HS-5 (cell line): Measurements from ENCODE around the gene CD36.

Experiments
- DNase-seq: peaks from one replicate; pipeline ENCODE4 v3.0.0-alpha.2; 2012; ENCODE audit warnings: low read depth

Gene CD36

DNA sequence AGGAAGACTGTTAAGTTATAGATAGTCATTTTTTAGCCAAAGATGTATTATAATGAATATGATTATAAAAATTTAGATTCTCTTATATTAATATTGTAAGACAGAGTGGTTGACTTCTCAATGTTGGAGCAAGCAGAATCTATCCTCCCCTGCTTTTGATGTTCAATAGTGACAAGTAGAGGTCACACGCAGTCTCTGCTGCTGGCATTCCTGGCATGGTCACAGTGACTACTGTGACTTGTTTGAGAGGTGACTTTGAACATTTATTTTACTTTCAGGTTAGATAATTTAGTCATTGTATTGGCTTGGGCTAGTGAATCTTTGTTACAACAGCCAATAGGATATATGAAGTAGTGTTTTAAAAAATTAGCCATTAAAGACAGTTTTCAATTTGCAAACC is 13.7 kb upstream of the CD36 start:
- DNase-seq: no peak

DNA sequence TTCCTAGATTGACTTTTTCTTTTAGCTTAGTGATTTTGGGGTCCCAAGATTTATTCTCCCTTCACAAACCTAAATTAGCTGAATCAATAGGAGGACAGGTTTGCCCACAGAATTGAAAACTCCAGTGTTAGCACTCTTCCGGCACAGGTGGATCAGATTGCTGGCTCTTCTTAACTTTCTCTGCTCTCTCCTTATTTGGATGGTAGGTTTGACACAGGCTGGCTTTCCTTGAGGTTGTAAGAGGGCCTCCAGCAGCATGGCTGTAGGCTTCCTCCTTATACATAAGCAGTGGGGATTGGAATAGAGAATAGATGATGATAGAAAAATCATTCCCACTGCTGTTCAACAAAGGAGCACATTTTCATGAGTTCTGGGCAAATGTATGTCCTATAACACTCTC is 9.4 kb upstream of the CD36 start:
- DNase-seq: no peak

DNA sequence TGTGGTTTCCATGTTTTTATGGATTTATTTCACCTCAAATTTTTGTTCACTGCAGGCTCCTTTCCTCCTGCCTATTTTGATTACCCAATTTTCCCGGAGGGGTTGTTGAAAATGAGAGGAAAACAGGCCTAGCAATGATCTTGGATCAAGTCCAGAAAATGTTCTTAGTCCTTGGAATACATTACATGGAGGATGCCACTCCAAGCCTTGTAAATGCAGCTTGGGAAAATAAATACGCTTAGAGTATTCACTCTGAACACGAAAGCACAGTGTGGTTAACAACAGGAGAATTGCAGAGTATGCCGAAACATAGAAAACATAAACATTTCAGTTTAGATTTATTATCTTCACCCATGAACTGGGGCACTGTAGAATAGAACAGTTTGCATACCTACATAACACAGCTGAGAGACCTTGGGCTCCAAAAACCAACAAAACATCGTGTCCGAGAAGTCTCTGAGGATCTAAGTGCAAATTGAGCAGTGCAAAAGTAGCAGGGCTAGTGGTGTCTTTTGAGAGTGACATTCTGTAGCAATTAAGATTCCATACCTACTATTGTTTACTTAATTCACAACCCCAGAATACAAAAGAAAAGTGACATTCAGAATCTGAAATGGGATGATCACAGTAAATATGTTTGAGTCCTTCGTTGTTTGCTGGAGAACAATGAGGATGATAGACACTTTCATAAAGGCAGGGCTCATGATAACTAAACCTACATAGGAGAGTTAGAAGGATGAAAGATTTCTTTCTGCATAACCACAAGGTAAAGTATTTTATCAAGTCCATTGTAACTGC is 7.6 kb upstream of the CD36 start:
- DNase-seq: no peak

DNA sequence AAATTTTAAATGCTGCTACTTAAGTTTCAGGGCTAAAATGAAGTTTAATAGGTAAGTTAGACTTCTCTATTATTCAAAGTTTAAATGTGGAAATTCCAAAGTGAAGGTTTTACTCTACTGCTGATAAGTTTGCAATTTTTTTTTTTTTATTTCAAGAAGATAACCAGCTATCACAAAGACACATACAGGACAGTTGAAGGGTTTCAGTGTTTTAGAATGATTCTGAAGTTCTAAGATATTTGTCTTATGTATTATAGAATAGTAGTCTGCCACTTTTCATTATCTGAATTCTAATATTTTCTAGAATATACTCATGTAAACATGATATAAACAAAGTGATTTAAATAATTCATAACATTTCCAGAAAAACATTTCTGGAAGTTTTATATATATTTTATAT is 7.0 kb upstream of the CD36 start:
- DNase-seq: no peak

DNA sequence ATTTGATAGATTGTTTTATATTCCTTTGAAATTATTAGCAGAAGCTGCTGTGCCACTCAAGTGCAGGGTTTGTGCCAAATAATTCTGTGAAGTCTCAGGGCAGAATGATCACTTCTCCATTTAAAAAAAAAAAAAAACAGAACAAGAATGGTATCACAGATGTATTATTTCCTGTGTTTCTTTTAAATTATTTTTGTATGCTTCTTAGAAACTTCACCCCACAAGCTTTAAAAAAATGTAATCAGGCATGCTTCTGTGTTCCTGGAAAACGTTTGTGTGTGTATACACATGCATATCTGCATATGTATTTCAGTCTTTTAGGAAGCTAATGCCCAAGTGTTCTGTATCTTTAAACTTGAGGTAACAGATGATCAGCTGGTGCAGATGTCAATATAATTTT is 6.3 kb upstream of the CD36 start:
- DNase-seq: no peak

DNA sequence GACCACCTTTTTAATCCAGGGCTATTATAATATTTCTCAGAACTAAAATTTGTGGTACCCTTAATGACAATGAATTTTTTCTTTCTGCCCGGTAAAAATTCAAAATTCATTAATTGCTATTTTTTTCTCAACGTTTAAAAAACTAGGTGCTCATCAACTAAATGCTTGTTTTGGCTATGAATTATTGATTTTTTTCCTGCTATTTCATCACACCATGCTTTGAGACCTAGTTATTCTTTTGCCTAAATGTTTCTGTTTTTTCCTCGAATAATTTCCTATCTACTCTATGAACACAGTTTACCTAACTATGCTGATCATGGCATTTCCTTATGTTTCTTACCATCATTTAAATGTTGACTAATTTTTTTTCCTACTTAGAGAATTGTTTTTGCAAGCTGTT is 5.6 kb upstream of the CD36 start:
- no peak for DNase-seq

DNA sequence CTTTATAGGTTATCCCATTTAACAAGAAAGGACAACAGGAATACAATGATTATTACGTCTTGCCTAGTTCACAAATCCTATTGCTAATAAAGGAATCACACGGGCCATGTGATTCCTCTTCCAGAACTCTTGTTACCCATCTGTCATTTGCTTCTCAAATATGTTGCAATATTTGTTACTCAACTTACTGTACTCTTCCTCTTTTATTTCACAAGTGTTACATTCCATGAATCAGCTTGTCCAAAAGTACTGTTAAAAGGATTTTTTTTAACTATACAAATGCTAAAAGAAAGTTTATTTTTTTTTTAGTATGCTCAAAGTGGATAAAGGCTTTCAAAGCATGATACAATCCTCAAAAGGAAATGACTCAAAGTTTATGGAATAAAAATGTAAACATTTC is 3.9 kb upstream of the CD36 start:
- DNase-seq: peak; percentile 50

DNA sequence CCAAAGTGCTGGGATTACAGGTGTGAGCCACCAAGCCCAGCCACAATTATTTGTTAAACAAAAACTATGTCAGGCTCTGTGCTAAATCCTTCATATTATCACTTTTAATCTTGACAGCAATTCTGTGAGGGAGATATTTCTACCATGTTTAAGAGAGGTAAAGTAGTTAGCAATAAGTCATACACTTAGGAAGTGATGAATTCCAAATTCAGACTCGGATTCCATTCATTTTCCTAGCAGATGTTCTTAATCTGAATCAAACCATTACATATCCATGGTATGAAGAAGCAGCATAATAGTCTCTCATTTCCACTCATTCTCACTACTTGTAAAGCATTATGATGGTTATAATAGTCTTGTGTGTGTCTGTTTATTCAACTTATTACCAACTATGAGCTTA is 2.9 kb upstream of the CD36 start:
- no peak for DNase-seq

DNA sequence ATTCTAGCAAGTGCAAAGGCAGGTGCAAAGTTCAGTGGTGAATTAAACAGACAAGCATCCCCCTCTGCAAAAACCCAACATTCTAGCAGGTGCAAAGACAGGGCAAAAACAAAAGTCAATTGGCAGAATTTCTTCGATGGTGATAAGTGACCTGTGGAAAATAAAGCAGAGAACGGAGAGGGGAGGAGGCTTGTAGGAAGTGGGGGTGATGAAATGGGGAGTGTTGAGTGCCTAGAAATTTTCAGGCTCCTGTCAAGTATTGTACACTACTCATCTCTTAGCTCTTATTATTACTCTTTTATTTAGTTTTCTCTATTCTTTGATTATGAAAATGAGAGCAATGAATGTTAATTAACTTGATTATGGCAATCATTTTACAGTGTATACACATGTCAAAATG is 2.4 kb upstream of the CD36 start:
- no peak for DNase-seq

DNA sequence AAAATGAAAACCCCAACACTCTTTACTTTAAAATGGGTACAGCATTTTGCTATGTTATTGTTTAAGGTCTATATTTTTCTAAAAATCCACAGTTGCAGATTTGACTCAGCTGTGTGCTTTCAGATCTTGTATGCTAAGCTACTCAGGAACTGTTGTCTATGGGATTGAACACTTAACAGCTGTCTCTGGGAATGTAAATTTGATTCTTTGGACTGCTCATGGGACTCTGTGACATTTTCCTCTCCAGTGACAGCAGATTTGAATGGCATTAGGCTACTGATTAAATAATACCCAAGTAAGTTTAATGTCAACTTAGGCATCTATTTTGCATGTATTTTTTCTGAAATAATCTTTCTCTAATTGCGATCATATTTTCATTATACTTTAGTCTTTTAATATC is 1.7 kb upstream of the CD36 start:
- DNase-seq: no peak

DNA sequence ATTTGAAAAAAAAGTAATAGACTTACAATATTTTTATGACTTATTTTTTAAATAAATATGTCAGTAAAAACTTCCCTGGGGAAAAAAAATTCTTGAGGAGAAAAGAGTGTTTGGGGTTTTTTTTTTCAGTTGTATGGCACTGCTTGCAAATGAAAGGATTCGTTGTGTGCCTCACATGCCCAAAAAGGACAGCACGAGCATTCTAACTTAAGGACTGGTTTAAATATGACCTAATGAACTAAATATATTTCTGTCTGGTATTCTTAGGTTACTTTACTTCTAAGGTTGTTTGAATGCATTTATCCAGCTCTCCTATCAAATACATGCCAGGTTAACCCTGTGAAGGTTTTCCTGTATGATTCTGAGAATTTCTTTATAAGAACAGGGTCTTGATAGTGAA is 988 bp upstream of the CD36 start:
- DNase-seq: no peak

DNA sequence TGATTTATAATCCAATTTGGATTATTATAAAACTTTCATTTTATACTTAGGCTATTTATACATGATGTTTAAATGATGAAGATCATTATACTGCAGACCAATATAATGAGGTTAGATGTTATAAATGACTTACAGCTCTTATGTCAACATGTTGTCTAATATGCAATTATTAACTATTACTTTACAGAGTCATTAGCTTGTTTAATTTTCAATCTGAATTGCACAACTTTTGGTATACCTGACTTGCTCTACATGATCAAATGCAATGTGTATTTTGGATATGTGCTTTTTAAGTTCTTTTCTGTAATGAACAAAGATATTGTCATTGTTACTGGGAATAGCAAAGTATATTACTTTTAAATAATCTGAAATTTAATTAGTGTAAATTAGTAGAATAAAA is 569 bp downstream of the CD36 start:
- DNase-seq: no peak

DNA sequence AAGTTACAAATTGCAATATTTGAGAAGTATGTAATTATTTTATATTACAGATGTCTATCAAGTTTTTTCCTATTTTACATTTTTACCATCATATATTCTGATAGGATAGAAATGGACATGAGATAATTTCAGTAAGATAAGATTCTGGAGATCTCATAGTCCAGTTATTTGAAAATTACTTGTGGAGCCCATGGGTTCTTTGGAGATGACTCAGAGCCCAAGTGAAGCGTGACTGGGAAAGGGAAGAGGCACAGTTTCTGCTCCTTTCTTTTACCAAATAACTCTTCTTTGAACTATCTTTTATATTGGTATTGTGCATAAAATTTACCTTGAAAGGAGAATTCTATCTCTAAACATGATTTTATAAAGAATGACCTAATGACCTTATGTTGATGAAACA is 2.4 kb downstream of the CD36 start:
- DNase-seq: no peak

DNA sequence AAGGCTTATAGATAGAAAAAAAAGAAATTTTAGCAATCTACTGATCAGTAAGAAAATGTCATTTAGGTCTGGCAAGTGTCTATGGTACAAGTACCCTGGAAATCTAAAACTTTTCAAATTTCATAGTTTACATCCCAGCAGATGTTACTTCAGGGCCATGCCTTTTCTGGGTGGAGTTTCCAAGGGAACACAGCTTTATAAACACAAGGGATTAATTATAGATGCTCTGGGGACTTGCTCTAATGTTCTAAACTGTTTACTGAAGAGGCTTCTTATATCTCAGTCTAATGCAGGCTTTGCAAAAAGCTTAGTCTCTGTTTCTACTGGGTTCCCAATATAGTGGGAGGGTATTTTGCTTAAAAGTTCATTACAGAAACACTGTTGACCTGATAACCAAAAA is 3.1 kb downstream of the CD36 start:
- DNase-seq: no peak

DNA sequence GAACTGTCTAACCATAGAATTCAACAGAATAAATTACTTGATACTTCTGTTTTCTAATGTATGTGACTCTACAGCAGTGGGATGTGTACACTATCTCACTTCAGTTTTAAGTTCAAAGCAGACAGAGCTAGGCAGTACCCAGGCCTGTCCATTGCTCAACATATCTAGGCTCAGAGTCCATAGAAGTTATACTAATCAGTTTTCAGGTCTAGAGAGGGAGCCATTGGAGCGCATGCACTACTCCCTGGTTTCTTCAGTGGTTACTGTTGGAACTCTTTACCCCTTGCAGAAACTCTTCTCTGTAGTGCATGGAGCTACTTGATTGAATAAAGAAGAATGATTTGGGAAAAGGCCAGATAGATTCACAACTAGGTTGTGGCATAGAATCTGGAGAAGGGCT is 4.4 kb downstream of the CD36 start:
- DNase-seq: no peak

DNA sequence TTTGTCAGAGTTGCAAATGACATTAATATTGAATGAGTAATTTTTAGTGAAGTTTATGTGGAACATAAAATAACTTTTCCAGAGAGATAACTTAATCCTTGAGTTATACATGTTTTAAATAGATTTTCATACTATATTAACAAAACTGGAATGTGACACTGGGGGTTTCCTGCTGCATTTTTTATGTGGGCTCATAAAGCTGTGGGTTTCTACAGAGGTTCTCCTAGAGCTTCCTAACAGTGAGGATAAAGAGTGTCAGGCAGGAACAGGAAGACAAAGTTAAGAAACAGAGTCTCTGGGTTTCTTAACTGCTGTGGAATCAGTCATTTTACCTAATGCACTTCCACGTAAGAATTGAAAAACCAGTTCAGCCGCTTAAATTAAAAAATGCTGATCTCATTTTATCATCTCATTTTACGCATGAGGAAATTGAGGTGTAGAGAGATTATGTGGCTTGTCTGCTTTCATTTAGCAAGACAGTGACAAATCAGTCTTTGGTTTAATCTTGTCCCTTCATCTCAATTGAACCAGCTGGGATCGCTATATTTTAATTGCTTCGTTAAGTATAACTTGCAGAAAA is 5.0 kb downstream of the CD36 start:
- no peak for DNase-seq

DNA sequence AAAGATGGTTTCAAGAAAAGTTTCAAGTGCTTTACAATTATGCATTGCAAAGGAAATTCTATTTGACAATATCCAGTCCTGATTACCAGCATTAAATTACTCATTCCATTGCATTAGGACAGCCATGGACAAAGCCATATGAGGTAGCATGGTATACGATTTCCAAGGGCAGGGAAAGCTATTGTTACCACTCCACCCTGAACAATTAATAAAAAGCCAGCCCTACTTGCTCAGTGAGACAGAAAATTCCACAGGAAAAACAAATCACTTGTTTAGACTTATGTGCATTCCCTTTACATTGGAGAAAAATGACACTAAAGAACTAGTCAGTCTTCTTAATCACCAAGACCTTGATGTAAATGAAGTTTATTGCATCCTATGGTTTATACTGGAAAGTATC is 5.6 kb downstream of the CD36 start:
- no peak for DNase-seq

DNA sequence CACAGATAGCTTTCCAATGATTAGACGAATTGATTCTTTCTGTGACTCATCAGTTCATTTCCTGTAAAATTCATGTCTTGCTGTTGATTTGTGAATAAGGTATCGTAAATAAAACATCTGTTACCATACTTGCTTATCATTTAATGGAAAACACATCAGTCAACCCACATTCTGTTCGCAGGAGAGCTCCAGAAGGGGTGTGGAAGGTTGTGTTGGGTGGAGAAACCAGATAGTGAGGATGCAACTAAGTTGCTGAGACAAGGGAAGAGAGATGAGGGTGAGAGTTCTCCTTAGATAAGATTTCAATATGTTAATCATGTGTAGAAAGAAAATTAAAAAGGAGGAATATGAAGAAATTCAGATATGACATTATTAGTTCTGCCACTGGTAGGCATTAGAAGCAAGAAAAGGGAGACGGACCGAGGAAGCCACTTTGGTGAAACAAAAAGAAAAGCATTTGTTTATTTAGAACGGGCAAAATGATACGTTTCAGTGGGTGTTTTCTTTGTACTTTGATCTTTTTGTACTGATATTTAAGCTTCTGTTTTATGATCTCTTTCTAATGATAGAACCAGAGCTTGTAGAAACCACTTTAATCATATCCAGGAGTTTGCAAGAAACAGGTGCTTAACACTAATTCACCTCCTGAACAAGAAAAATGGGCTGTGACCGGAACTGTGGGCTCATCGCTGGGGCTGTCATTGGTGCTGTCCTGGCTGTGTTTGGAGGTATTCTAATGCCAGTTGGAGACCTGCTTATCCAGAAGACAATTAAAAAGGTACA is 7.8 kb downstream of the CD36 start:
- no peak for DNase-seq

DNA sequence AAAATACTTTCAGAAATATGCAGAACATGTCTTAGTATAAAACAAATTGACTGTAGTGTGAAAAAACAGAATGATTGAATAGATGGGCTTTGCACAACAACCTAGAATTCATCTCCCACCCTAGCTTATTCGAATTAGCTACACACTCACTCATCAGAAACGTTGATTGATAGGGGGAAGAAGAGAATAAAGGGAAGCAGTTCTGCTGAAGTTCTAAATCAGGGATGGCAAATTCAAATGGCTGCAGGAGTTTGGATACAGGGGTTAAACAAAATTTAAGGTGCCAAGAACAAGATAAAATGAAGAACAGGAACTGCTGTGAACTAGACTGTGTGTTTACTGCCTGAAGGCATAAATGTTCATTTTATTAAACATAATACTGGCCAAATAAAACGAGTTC is 9.0 kb downstream of the CD36 start:
- DNase-seq: no peak

DNA sequence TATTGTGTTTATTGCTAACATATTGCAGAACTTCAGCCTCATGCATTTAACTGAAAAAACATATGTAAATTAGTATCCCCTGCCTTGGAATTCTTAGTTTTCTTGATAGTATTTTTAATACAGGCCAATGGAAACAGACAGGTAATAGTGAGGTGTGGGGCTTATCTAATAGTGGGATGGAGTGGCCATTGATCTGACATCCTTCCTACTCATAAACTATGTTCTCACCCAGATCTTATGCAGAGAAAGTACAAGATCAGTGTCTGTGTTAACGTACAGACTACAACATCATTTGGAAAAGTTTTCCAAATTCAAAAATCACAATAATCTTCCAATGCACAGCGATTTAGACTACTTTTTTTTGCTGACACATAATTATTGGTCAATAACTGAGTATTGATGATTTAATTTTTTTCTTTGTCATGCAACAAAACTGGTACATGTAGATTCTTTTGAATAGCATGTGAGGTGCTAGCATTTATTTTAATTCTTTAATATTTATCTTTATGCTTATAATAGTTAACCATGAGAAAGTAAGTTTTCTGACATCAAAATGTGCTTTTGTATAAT is 9.7 kb downstream of the CD36 start:
- DNase-seq: no peak

DNA sequence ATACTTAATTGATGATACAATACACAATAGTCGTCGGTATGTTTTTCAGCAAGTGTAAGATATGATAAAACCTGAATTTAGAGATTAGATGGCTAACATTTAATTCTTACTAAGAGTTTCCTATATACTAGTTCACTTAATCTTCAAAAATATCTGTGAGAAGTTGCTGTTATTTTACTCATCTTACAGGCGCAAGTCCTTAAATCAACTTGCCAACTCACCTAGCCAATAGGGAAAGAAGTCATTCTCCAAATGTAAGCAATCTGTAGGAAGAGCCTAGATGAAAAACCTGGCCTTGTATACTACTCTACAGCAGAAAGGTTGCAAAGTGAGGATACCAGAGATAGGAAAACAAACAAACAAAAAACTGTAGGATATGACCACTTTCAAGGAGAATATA is 10.6 kb downstream of the CD36 start:
- no peak for DNase-seq

DNA sequence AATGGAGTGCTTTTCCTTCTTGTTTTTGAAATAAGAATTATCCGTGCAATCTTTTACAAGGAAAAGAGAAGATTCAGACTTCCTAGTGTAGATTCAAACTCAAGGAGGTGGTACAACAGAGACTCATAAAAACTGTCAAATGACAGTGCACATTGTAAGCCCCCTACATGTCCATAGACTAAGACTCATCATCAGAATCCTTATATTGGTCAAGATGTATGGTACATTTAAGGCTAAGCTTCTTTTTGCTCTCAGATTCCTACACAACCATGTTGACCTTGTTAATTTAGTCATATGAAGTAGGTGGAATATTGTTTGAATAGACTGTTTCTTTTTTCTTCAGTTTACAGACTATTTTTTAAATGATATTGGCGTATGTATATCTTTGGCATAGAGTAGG is 11.6 kb downstream of the CD36 start:
- no peak for DNase-seq

DNA sequence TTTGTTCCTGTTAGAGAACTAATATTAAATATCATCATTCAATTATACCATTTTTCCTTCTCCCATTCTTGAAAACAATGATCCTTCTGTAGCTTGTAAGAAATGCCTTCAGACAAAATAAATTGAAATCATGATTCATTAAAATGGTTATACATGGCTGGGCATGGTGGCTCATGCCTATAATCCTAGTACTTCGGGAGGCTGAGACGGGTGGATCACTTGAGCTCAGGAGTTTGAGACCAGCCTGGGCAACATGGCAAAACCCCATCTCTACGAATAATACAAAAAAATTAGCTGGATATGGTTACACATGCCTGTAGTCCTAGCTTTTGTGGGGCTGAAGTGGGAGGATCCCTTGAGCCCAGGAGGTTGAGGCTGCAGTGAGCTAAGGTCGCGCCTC is 13.0 kb downstream of the CD36 start:
- no peak for DNase-seq
